Cortex of kidney (tissue), 1 donor: ENCODE data around the gene NID2.

Experiments used
- DNase-seq: peaks from one replicate; lab custom pipeline; 2025; lab: John Stamatoyannopoulos, UW

NID2 gene

DNA sequence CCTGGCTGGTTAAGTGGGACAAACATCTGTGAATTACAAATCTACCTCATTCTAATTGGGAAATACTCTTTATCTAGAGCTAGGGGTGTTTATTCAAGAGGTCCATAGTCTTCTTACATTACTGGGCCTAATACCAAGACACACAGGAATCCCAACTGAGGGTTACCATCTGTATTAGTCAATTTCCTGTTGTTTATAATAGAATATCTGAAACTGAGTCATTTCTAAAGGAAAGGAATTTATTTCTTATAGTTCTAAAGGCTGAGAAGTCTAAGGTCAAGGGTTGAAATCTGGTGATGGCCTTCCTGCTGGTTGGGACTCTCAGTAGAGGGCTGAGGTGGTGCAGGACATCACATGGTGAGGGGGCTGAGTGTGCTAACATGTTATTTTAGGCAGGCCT, 43.5 kb downstream of the NID2 start:
- no peak for DNase-seq

DNA sequence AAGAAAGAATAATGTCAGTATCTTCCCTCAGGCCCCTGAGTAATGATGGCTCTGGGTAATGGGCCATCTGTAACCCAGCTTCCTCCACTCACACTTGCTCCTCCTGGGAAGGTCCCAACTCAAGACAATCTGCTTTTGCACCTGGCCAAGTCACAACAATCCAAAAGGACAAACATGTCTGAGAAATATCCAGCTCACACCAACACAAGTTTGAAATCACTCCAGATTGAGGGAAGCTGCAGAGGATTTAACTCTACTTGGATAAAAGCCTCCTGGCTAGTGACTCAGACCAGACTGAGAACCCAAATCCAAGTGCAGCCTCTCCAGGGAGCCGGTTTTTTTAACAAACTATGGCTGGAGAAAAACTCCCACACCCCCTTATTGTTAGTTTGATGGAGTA, 45.3 kb downstream of the NID2 start:
- DNase-seq: no peak

DNA sequence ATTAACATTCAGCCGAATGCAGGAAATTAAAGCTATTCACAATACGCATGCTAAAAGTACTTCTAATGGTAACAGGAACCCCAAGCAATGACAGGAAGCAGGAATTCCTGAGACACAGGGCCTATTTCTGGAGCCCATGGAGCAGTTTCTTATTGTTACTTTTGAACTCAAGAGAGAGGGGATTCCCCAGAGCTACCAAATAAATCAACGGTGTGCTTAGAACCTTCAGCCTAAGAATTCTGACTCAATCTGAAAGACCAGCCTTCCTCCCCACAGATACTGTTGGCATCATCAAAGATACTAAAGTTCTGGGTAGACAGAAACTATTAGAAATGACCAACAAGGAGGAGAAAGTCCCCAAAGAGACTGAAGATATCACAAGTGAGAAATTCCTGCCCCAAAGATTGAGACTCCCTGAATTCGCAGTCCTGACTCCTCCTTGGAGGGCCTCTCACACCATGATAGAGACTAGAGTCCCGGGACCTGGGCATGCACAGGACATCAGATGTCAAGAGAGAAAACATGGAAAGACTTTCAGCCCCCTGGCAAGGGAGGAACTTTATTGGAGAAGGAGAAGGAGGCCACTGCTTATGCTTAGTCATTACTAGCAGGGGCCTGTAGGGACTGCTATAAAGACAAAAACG, 46.8 kb downstream of the NID2 start:
- DNase-seq: no peak

DNA sequence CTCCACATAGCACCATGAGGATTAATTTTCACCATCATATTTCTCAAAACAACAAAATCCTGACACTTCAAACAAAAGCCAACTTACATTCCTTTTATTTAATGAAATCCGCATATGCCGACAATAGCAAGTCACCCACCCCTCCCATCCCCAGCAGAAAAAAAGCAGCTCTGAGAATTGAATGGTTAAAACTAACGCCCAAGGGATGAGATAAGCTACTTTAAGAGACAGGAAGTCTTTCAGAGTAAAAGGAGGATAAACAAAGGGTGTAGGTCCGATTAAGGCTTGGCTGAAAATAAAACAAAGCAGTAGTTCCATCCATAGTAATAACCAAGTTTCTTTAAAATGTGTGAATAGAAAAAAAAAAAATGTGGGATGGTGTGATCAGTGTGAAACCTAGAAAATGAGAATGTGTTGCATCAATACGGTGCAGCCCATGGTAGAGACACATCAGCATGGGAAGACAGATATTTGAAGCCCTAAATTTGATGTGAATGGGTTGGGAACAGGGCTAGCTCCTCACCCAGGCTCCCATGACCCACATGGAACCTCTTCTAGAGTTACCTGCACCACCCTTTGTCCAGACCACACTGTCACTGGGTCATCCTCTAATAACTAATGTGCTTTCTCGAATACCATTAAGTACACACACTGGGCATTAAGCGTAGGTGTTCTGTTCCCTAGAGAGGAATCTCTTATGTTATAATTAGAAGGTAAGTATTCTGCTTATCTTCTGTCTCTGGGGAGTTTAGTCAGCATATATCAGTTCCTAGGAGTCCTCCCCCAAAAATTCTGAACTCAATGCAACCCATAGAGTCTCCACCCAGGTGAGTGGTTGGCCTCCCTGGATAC, 47.8 kb downstream of the NID2 start:
- no peak for DNase-seq

DNA sequence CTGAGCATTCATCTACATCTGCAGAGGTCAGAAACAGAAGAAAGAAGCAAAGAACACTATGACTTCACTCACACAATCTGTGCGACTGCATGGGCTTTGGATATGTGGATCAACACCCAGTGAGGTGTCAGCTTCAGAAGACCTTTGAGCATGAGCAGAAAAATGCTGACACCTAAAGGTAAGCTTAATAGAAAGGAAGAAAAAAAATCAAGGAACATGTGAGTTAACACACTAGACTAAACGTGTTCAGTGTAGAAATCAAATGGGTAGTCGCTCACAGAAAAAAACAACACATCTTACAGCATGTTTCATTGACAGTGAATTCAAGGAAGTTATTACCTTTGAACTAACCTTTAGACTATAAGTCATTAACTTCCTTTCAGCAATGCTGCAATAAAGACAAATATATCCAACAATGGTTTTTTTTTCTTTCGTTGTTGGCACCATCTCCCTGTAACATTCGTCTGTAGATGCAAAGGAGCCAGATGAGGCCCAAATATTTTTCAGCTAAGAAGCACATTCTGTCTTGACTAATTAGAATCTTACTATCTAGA, 48.6 kb downstream of the NID2 start:
- DNase-seq: no peak

DNA sequence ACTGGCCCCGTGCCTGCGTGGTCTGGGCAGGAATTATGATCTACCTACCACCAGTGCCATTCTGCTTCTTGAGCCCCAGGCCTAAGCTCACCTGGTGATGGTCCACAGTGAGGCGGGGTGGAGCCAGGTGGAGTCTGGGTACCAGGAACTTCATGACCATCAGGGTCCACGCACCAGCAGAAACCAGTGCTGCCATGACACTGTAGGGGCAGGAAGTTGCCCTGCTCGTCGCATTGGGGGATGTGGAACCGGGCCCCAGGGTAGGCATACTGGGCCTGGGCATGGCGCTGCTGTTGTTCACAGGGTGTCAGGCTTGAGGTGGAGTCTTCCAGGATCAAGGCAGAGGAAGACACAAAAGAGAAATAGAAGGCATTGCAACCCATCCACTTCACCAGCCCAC, 49.9 kb downstream of the NID2 start:
- DNase-seq: no peak

DNA sequence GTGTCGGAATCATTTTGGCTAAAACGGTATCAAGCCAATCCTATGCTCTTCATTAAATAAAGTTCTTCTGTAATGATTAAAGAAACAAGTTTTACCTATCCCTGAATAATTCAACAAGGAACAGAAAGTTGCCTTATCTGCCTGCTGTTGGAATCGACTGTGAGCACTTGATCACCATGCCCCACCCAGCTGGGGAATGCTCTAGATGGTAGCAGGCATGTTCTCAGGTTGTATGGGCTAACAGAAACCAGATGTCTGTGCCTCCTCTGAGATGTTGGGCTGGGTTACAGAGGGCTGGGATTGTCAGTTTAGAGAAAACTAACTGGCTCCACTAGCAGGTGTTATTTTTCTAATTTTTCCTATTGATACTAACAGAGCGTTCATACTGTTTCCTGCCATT, 50.6 kb downstream of the NID2 start:
- no peak for DNase-seq

DNA sequence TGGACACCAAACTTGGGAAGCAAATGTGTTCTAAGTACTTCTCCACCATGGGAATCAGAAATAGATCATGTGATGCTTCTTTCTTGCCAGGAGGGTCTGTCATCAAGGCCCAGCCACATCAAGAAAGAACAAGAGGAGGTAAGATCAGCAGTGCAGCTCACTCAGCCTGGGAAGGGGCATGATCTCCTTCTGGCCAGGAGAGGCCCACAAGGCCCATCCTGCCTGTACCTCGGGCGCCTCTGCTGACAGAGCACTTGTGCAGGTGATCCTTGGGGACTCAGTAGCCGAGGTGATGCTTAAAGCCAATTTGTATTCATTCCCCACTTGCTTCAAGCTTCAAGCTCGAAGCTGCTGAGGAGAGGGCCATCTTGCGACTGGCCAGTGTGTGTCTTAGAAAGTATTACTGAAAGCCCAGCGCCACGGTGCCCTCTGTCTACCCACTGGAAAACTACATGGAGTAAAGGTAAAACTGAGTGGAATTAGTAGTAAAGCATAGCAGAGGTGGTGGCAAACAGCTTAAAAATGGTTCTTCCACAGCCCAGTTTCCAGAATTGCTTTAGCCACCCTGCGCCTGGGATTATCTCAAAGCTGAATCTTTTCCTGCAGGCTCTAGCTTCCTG, 53.3 kb downstream of the NID2 start:
- DNase-seq: no peak

DNA sequence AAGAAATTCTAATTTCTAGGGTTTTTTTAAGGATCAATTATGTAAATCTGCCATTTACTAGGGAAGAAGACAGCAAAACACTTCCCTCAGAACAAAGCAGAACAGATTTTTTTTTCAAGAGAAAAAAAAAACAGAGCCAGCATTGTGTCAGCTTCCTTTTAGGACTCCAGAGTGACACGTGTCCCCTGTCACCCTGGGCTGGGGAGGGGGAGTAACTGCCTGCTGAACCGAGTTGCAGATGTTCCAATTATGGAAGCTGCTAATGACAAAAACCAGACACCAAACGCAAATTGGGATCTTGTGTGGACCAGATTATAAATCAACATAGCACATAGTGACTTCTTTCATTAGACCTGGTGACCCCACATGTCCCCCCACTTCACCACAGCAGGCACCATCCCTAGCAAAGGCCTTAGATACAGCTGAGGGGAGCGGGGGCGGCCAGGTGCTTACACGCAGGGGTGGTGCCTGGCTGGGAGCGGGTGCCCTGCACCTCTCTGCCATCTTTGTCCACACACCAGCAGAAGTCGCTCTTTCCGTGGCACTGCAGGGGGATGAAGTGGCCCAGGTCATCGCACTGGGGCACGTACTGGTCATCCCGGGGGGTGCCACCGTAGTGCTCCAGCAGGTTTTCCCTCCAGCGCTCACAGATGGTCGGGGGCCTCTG, 54.1 kb downstream of the NID2 start:
- no peak for DNase-seq

DNA sequence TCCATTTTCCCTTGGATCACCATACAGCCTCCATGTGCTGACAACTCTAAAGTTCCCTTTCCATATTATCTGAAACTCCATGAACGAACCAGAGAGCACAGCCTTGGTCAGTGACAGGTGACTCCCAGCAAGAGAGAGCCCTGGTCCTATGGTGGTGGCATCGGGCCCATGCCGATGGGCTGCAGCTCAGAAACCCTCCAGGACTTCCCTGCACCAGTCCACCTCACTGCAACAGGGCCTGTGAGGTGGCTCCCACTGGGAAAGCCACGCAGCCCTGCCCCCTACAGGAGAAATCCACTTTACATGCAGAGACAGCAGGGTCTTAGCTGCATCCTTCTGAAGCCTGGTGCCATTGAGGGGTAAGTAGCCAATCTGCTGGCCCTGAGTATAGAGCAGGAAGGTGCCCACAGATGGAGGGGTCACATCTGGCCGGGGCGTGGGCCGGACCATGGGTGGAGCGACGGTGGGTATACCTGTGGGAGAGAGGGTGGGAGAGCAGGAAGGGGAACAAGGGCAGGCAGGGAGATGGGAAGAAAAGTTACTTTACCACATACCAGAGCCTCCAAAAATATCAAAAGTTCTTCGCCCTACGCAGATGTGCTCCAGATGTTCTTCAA, 54.8 kb downstream of the NID2 start:
- DNase-seq: no peak

DNA sequence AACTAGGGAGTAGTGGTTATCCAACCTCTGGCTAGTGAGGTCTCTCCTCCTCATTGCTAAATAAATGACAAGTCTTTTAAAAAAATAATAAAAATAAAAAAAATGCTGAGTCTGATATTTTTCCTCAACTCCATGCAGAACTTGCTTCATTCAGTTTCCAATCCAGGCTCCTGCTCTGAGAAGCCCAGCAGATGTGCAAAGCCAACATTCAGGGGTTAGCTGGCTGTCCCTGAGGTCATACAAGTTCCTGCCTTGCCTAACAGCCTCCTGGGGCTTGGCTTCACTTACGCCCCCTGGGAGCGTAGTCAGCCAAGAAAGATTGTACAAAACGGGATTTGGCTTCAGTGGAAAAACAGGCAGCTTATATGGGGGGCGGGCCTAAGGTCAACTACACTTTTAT, 56.2 kb downstream of the NID2 start:
- DNase-seq: no peak

DNA sequence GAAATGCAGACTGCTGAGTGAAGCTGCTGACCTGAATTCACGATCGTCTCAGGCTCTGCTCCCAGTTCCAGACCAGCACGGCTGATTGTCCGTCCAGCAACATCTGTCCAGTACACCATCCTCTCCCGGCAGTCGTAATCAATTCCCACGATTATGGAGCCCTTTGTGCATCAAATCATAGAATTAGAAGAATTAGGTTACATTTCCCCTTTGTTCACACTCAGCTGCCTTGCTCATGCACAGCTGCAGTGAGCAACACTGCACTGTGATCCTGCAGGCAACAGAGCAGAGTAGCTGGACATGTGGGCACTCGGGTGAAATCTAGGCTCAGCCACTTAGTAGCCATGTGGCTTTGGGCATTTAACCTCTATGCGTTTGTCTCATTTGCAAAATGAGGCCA, 57.3 kb downstream of the NID2 start:
- DNase-seq: no peak

DNA sequence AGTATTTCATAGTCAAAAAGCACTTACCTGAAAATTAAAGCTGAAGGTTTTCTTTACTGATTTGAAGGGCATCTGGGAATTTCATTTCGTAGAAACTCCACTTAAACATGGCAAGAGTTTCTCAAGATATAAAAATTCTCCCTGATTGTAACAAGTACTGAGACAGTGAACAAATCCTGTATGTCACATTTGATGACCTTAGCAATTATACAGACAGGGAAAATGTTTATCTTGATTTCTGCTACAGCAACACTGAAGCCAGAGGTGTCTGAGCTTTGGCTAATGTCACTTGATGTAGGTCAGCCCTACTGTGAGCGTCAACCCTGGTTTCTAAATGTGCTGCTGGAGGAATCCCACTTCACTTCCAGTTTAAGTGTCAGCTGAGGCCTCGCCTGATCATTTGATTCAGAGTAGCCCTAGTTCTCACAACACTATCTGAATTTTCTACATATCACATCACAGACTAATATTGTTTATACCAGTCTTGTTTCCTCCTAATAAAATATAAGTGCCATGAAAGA, 58.6 kb downstream of the NID2 start:
- no peak for DNase-seq

DNA sequence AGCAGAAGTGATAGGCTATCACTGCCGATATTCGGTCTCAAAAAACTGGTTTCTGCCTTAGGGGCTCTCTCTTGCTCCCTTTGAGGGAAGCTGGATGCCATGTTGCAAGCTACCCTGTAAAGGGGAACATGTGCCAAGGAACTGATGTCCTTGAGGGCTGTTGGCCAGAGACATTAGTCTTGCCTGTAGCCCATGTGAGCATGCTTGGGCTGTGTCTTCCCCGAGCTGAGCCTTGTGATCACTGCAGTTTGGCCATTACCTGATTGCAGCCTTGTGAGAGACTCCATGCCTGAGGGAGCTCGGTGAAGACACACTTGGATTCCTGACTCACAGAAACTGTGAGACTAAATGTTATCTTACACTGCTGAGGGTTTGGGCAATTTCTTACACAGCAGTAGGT, 60.7 kb downstream of the NID2 start:
- no peak for DNase-seq

DNA sequence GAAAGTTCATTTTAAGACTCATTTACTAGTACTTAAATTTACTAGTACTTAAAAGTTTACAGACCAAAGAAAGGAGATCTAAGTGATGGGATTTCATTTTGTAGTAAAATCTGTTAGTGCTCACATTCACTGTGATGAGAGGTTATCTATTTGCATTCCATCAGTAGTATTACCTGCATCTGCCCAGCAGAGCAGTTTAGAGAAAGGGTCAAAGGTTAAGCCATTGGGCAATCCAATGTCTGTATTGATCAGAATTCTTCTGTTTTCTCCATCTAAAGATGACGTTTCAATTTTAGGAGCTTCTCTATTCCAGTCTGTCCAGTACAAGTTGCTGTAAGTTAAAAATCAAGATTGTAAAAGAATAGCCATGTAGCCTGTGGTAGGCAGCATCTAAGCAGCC, 61.2 kb downstream of the NID2 start:
- no peak for DNase-seq

DNA sequence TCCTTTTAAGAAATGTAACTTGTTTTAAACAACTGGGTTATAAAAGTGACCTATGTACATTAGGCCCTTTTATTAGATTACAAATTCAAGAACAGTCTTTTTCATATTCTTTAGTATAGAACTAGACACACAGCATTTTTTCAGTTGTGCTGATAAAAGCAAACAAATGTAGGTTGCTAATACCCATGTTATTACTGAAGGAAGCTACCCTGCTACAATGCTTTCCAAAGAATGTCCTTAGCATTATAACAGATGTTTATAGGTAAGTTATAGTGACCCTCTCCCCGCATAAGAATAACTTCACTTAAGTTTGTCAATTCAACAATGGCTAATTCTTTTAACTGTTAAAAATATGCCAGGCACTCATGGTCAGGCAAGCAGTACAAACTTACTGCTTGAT, 61.6 kb downstream of the NID2 start:
- DNase-seq: no peak

DNA sequence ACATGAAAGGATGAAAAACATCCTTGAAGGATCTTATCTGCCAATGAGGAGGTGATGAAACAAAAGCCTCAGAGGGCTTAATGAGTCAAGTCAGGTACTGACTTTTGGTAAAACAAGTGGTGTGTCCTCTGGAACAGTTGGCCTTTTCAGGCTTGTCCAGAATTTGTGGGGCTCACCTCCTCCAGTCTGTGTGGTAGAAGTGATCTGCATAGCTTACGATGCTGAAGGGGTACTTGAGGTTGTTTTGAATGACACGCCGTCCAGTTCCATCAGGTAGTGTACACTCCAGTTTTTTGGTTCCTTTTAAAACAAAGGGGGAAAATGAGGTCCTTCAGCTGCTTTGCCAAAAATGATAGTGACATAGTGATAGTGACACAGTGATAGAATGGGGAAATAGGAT, 62.5 kb downstream of the NID2 start:
- DNase-seq: no peak

DNA sequence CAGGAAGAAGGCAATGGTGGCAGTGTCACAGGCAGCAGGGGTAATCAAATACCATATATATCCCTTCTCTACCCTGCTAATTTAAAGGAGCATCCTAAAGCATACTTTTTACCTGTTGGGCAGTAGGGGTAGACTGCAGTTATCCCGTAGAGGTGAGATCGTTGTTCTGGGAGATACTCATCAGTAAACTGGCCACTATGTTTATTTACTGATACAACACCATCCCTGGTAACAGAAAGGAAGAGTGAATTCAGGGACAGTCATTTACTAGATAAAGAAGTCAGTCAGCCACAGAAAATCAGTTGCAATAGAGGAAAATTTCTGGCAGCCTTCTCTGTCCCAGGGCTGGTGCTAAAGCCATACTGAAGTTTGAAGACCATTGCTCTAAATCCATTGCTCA, 63.2 kb downstream of the NID2 start:
- DNase-seq: no peak

DNA sequence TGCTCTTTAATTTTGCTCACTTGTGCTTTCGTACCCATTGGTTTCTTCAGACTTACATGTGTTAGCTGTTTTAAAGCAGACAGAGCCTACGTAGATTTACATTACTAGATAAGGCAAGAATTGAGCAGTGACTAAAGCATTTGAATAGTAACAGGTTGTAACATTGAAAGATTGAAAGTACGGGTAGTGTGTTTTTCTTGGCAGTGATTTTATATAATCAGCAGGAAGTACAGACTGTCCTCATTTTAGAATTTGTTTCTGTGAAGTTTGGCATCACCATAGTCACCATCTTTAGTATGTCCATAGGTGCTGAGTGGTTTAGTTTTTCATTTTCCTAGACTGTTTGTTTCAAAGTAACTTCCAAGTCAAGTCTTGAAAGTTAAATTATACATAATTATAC, 65.5 kb downstream of the NID2 start:
- DNase-seq: no peak

DNA sequence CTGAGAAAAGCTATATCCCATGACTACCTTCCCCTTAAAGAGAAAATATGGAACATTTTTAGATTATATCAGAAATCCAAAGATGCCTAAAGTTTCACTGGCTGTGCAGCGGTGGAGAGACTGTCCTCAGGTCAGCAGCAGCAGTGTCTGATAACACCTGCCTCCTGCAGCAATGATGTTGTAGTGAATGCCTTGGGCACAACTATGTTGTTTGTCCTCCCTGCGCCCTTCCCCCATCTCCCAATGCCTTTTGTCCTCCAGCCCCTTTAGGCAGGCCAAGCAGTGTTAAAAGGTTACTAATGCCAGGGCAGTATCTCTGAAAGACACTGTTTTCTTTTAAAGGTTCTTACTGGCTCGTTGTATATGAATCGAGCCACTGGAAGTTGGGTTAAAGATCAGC, 66.3 kb downstream of the NID2 start:
- no peak for DNase-seq

DNA sequence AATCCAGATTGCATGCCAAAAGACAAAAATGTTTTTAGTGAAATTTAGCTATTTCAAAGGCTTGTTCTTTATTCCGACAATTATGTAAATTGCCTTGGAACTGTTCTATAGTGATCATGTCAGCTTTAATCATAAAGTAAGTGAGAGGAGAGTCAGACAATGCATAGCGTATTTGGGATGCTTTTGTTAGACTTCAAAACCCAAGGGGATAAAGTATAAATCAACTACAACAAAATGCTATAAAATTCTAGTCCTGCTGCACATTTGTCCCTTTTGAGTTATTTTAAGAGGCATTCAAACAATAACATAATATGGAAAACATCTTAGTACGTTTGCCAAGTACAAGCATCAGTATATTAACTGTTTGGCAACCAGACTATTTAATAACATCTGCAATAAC, 68.2 kb downstream of the NID2 start:
- DNase-seq: no peak

DNA sequence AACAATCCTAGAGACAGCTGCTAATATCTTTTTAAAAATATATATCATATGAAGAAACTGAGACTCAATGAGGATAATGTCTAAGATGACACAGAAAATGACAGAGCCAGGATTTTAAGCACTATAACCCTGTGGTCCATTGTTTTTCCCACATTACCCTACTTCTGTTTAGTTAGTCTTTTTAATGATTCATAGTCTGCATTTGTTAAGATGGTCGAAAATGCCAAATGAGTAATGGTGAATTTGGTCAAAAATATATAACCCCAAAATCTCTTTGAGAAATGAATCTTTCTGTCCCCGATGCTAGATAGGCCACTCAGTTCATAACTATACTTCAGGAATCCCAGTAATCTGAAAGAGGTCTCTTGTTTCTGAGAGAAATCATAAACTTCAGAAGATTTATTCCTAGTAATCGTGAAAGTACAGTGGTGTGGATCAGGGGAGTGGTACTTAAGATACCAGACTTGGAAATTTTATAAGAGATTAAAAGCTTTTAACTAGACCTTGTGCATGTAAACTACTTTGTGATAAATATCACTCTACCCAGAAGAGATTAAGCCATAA, 68.8 kb downstream of the NID2 start:
- no peak for DNase-seq
